ENCODE measurements around the gene ARHGAP8.

The ARHGAP8 gene

DNA sequence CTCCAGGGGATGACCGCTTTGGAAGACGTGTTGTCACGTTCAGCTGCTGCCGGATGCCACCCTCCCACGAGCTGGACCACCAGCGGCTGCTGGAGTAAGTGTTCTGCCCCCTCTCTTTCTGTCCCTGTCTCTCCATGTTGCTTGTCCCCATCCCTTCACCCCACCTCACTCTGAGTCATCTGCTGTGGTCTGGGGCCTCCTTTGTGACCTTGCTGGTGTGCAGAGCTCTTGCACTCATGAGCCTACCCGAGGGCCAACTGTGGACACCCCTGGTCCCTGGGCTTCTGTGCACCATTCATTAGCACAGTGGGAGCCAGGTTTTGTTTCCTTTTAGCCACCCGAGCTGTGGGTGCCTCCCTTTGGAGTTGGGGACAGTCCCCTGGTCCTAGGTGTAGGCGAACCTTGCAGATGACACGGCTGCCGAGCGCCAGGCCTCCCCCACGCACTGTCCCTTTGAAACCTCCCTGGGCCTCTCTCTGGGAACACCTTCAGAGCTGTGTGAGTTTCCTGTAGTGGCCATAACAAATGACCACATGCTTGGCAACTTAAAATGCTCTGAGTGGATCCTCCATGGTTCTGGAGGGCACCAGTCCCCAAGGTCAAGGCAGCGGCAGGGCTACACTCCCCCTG is 49.8 kb downstream of the ARHGAP8 start:
- DNase-seq (ENCODE audit: low spot score), result peak; percentile 36
- in situ Hi-C loops (cut with MboI; ENCODE audit: low pct_unique_long_range_greater_than_20kb, low sequenced_read_pairs, unreplicated experiment), result no loop called here
- TF ChIP-seq, protein P1, sequence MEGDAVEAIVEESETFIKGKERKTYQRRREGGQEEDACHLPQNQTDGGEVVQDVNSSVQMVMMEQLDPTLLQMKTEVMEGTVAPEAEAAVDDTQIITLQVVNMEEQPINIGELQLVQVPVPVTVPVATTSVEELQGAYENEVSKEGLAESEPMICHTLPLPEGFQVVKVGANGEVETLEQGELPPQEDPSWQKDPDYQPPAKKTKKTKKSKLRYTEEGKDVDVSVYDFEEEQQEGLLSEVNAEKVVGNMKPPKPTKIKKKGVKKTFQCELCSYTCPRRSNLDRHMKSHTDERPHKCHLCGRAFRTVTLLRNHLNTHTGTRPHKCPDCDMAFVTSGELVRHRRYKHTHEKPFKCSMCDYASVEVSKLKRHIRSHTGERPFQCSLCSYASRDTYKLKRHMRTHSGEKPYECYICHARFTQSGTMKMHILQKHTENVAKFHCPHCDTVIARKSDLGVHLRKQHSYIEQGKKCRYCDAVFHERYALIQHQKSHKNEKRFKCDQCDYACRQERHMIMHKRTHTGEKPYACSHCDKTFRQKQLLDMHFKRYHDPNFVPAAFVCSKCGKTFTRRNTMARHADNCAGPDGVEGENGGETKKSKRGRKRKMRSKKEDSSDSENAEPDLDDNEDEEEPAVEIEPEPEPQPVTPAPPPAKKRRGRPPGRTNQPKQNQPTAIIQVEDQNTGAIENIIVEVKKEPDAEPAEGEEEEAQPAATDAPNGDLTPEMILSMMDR (IDR thresholded peaks at IDR 0.05; ENCODE audit: extremely low read depth, insufficient read depth, missing control alignments), result no peak

DNA sequence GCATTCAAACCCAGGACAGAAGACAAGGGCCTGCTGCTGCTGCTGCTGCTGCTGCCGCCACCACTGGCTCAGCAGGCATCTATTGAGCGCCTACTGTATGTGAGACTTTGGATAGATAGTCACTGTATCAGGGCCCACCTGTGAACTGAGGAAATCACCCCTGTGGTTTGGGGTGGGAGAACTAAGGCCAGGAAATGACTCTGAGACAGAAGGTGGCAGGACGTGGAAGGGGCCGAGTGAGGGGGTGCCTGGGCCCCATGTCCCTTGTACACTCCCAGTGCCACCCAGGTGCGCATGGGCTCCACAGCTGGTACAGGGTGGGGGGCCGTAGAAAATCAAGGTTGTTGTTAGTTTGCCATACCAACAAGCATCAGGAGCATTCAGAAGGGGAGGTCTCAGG is 50.6 kb downstream of the ARHGAP8 start:
- in situ Hi-C loops (cut with MboI; ENCODE audit: low pct_unique_long_range_greater_than_20kb, low sequenced_read_pairs, unreplicated experiment), result no loop called here
- no peak for DNase-seq (ENCODE audit: low spot score)
- TF ChIP-seq, protein P1 (IDR thresholded peaks at IDR 0.05; ENCODE audit: extremely low read depth, insufficient read depth, missing control alignments), result no peak

DNA sequence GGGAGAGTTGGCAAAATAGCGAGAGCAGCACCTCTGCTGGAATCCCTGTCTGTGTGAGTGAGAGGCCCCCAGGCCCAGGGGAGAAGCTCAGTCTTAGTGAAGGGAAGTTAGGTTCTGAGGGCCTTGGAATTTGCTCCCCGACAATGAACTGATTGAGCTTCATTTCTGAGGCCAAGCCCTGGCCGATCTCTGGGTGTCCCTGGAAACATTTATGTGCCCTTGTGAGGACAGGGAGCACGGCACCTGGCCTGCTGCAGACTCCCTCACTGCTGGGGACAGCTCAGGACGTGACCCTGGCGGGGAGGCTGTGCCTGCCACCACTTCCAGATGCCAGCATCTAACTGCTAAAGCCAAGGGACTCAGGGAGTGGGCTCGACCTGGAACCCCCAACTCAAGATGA is 52.0 kb downstream of the ARHGAP8 start:
- TF ChIP-seq, protein P1 (IDR thresholded peaks at IDR 0.05; ENCODE audit: extremely low read depth, insufficient read depth, missing control alignments), result no peak
- DNase-seq (ENCODE audit: low spot score), result no peak
- in situ Hi-C loops (cut with MboI; ENCODE audit: low pct_unique_long_range_greater_than_20kb, low sequenced_read_pairs, unreplicated experiment), result no loop called here

DNA sequence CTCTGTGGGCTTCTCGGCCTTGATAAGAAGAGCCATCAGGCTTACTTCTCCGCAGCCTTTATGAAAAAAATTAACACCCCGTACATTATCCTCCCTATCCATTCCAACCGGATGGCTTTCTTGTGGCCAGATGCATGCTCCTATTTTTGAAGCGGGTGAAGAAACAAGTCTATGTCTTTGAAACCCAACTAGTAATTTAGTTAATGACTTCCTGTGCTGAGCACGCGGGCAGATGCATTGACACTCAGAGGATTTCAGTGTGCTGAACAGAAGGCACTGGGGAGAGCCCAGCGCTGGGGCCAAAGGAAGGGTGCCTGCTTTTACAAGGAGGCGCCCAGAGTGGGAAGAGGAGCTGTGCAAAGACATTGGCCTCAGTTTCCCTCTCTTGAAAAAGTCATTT is 53.3 kb downstream of the ARHGAP8 start:
- TF ChIP-seq, protein P1 (IDR thresholded peaks at IDR 0.05; ENCODE audit: extremely low read depth, insufficient read depth, missing control alignments), result no peak
- DNase-seq (ENCODE audit: low spot score), result no peak
- in situ Hi-C loops (cut with MboI; ENCODE audit: low pct_unique_long_range_greater_than_20kb, low sequenced_read_pairs, unreplicated experiment), result no loop called here

DNA sequence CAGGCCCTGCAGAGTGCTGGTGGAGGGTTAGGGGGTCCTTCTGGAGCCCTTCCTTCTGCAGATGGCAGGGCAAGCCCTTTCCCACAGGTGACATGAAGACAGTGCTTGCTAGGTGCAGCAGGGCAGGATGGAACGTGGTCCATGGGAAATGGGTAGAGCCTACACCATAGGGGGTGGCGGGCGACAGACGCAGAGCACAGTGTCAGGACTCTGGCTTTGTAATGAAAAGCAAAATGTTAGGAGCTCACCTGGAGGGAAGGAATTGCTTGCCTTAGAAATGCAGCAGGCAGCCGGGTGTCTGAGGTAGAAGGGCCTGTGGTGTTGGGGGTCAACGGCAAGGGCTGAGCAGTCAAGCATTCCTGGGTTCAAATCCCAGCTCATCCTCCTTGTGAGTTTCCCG is 54.9 kb downstream of the ARHGAP8 start:
- DNase-seq (ENCODE audit: low spot score), result no peak
- in situ Hi-C loops (cut with MboI; ENCODE audit: low pct_unique_long_range_greater_than_20kb, low sequenced_read_pairs, unreplicated experiment), result no loop called here
- TF ChIP-seq, protein P1 (IDR thresholded peaks at IDR 0.05; ENCODE audit: extremely low read depth, insufficient read depth, missing control alignments), result no peak

DNA sequence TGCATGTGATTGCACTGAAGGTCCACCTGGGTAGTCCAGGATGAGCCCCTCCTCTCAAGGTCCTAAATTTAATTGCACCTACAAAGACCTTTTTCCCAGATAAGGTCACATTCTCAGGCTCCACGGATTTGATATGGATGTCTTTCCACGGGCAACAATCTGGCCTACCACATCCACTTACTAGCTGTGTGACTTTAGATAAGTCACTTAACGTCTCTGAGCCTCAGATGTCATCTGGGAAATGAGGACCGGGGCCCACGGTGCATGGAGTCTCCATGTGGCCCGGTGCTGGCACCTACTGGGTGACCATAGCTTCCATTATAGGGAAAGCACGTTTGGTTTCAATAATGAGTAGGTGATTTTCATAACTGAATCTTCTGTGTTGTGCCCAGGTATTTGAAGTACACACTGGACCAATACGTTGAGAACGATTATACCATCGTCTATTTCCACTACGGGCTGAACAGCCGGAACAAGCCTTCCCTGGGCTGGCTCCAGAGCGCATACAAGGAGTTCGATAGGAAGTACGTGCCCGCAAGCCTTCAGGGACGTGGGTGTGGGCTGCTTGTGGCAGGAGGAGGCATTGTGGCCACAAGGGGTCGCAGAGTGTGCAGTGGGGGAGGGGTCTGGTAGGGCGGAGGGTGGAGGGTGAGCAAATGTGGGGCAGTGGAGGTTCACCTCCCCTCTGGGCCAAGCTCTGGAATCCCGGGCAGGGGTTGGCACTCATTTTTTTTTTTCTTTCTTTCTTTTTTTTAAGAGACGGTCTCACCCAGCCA is 55.7 kb downstream of the ARHGAP8 start:
- in situ Hi-C loops (cut with MboI; ENCODE audit: low pct_unique_long_range_greater_than_20kb, low sequenced_read_pairs, unreplicated experiment), result no loop called here
- TF ChIP-seq, protein P1 (IDR thresholded peaks at IDR 0.05; ENCODE audit: extremely low read depth, insufficient read depth, missing control alignments), result peak; percentile 30
- no peak for DNase-seq (ENCODE audit: low spot score)
